Measurements from ENCODE around the gene ARL4A. TPM values are rescaled to one million over a fixed set of nuclear protein-coding genes. Genes with fewer than 3 reads are reported as not detected.

ARL4A gene
- total and polyA plus RNA-seq, 2 of the 8 experiments (the other 6 are each of a cell fraction or from before 2014, with no cell fraction given) = 14.5 to 29.2 TPM

DNA sequence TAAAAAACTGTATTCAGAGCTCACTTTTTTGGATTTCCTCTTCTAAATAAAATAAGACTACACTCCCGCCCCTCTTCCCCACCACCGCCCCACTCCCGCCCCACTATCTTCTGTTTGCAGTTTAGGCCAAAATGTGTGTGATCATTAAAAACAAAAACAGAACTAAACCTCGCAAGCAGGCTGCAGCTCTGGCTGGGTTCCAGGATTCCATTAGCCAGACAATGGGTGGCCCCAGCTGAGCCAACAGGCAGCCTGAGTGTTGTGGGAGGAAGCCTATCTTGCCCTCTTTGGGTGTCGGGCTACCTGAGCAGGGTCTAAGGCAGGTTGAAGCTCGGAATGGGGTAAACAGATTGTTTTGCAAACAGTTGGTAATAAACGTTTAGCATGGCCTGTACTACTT is 41.7 kb downstream of the ARL4A start (continued):
- TF ChIP-seq, protein P1, sequence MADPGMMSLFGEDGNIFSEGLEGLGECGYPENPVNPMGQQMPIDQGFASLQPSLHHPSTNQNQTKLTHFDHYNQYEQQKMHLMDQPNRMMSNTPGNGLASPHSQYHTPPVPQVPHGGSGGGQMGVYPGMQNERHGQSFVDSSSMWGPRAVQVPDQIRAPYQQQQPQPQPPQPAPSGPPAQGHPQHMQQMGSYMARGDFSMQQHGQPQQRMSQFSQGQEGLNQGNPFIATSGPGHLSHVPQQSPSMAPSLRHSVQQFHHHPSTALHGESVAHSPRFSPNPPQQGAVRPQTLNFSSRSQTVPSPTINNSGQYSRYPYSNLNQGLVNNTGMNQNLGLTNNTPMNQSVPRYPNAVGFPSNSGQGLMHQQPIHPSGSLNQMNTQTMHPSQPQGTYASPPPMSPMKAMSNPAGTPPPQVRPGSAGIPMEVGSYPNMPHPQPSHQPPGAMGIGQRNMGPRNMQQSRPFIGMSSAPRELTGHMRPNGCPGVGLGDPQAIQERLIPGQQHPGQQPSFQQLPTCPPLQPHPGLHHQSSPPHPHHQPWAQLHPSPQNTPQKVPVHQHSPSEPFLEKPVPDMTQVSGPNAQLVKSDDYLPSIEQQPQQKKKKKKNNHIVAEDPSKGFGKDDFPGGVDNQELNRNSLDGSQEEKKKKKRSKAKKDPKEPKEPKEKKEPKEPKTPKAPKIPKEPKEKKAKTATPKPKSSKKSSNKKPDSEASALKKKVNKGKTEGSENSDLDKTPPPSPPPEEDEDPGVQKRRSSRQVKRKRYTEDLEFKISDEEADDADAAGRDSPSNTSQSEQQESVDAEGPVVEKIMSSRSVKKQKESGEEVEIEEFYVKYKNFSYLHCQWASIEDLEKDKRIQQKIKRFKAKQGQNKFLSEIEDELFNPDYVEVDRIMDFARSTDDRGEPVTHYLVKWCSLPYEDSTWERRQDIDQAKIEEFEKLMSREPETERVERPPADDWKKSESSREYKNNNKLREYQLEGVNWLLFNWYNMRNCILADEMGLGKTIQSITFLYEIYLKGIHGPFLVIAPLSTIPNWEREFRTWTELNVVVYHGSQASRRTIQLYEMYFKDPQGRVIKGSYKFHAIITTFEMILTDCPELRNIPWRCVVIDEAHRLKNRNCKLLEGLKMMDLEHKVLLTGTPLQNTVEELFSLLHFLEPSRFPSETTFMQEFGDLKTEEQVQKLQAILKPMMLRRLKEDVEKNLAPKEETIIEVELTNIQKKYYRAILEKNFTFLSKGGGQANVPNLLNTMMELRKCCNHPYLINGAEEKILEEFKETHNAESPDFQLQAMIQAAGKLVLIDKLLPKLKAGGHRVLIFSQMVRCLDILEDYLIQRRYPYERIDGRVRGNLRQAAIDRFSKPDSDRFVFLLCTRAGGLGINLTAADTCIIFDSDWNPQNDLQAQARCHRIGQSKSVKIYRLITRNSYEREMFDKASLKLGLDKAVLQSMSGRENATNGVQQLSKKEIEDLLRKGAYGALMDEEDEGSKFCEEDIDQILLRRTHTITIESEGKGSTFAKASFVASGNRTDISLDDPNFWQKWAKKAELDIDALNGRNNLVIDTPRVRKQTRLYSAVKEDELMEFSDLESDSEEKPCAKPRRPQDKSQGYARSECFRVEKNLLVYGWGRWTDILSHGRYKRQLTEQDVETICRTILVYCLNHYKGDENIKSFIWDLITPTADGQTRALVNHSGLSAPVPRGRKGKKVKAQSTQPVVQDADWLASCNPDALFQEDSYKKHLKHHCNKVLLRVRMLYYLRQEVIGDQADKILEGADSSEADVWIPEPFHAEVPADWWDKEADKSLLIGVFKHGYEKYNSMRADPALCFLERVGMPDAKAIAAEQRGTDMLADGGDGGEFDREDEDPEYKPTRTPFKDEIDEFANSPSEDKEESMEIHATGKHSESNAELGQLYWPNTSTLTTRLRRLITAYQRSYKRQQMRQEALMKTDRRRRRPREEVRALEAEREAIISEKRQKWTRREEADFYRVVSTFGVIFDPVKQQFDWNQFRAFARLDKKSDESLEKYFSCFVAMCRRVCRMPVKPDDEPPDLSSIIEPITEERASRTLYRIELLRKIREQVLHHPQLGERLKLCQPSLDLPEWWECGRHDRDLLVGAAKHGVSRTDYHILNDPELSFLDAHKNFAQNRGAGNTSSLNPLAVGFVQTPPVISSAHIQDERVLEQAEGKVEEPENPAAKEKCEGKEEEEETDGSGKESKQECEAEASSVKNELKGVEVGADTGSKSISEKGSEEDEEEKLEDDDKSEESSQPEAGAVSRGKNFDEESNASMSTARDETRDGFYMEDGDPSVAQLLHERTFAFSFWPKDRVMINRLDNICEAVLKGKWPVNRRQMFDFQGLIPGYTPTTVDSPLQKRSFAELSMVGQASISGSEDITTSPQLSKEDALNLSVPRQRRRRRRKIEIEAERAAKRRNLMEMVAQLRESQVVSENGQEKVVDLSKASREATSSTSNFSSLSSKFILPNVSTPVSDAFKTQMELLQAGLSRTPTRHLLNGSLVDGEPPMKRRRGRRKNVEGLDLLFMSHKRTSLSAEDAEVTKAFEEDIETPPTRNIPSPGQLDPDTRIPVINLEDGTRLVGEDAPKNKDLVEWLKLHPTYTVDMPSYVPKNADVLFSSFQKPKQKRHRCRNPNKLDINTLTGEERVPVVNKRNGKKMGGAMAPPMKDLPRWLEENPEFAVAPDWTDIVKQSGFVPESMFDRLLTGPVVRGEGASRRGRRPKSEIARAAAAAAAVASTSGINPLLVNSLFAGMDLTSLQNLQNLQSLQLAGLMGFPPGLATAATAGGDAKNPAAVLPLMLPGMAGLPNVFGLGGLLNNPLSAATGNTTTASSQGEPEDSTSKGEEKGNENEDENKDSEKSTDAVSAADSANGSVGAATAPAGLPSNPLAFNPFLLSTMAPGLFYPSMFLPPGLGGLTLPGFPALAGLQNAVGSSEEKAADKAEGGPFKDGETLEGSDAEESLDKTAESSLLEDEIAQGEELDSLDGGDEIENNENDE (IDR thresholded peaks at IDR 0.05; ENCODE audit: insufficient replicate concordance, low read length) = no peak
- TF ChIP-seq CEBPB (IDR thresholded peaks at IDR 0.05; ENCODE audit: low read depth, low read length) = no peak
- peak; percentile 25; the same call in 1 of the 2 replicates for TF ChIP-seq TAF1 (IDR thresholded peaks at IDR 0.05; ENCODE audit: low read depth, low read length)
- peak; percentile 71 for TF ChIP-seq NANOG (IDR thresholded peaks at IDR 0.05; ENCODE audit: insufficient read depth, low read depth, low read length, poor library complexity, severe bottlenecking)
- 0 out of 2 replicates have a peak, but pooled peaks have one; percentile 18 for TF ChIP-seq TBP (IDR thresholded peaks at IDR 0.05; ENCODE audit: low read depth, low read length)
- TF ChIP-seq, protein P2, sequence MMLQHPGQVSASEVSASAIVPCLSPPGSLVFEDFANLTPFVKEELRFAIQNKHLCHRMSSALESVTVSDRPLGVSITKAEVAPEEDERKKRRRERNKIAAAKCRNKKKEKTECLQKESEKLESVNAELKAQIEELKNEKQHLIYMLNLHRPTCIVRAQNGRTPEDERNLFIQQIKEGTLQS (IDR thresholded peaks at IDR 0.05; ENCODE audit: insufficient read depth, low read depth, low read length) = no peak
- 0 out of 2 replicates have a peak, but pooled peaks have one; percentile 32 for TF ChIP-seq TEAD4 (IDR thresholded peaks at IDR 0.05; ENCODE audit: low read depth, low read length)
- TF ChIP-seq RAD21 (IDR thresholded peaks at IDR 0.05 in 1 of 2, conservative IDR thresholded peaks at IDR 0.05 in 1 of 2; ENCODE audit: low read depth in 2 of 2, low read length in 2 of 2) = peak; percentile 20 to 30; a peak in 3 of 4 replicates
- peak in 1 of 2 experiments; percentile 66; a peak in 1 of 3 replicates for TF ChIP-seq EP300 (IDR thresholded peaks at IDR 0.05; ENCODE audit: borderline replicate concordance in 1 of 2, low read depth in 2 of 2, low read length in 2 of 2)

All from H1 (cell line).